Fibroblast of gingiva (primary cell): Measurements from ENCODE around the gene APOL4.
A peak's percentile ranks its signal among the peaks of the same experiment; 100 is the strongest.
"Not testable (repeated sequence)": the region's sequence is repeated elsewhere in the genome, so short reads cannot be mapped to it uniquely, and the experiment has no call there.

ENCODE experiments used
- DNase-seq: peaks from one replicate; pipeline ENCODE4 v3.0.0-alpha.2; 2011; ENCODE audit warnings: low read depth

The APOL4 gene

GRCh38 chr22:36201630-36202319, at the start of gene APOL4:
Gene APOL4, minus strand, starts transcription at chr22:36201809. Its CDS starts 75 bp downstream, at chr22:36201734.
- DNase-seq: peak; percentile 26

- not testable (repeated sequence) for DNase-seq
Measured at GRCh38 chr22:36250292-36250960, 48.8 kb upstream of the APOL4 start.

- no peak for DNase-seq
Measured at GRCh38 chr22:36249160-36249559, 47.6 kb upstream of the APOL4 start.

- DNase-seq: no peak
Measured at GRCh38 chr22:36247955-36248354, 46.3 kb upstream of the APOL4 start.

GRCh38 chr22:36246718-36247117, 45.1 kb upstream of the APOL4 start:
- DNase-seq: no peak

- DNase-seq: no peak
Measured at GRCh38 chr22:36245805-36246356, 44.3 kb upstream of the APOL4 start.

GRCh38 chr22:36244522-36245391, 43.1 kb upstream of the APOL4 start:
- peak; percentile 59 for DNase-seq

GRCh38 chr22:36243986-36244385, 42.4 kb upstream of the APOL4 start:
- DNase-seq: no peak

- DNase-seq: peak; percentile 89
Measured at GRCh38 chr22:36239401-36240171, 38.0 kb upstream of the APOL4 start, which contains the start of gene APOL2. Gene APOL2, minus strand, starts transcription at chr22:36239527. Its CDS starts 6,365 bp downstream, at chr22:36233162.

GRCh38 chr22:36239150-36239400, 37.5 kb upstream of the APOL4 start:
- DNase-seq: no peak

GRCh38 chr22:36238373-36239149, 37.0 kb upstream of the APOL4 start:
- peak; percentile 10 for DNase-seq

- DNase-seq: peak; percentile 13
Measured at GRCh38 chr22:36237462-36238372, 36.1 kb upstream of the APOL4 start.

- DNase-seq: no peak
Measured at GRCh38 chr22:36236388-36237319, 35.0 kb upstream of the APOL4 start.

GRCh38 chr22:36235585-36235984, 34.0 kb upstream of the APOL4 start:
- DNase-seq: no peak

- DNase-seq: no peak
Measured at GRCh38 chr22:36234919-36235318, 33.3 kb upstream of the APOL4 start.

- DNase-seq: no peak
Measured at GRCh38 chr22:36234213-36234612, 32.6 kb upstream of the APOL4 start.

- DNase-seq: no peak
Measured at GRCh38 chr22:36233796-36234195, 32.2 kb upstream of the APOL4 start.

- DNase-seq: no peak
Measured at GRCh38 chr22:36232715-36233401, 31.2 kb upstream of the APOL4 start.
